Measurements from ENCODE around the gene NAV3.

DNA sequence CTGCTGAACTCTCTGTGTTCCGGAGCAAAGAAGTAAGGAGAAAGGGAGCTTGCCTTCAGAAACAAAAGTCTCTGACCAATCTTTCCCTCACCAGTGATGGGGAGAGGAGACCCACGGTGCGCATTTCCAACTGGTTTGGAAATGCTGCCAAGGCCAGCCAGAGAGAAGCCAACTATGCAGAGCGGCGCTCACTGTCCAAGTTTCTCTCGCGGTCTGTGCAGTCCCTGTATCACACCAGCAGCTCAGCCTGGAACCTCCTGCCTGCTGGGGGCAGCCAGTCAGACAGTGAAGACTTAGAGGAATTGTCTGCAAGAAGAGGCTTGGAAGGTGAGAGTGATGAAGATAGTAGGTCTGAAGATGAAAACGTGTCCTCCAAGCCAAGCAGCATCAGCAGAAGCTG is 206.2 kb downstream of the NAV3 start:
- TF ChIP-seq, protein P1, sequence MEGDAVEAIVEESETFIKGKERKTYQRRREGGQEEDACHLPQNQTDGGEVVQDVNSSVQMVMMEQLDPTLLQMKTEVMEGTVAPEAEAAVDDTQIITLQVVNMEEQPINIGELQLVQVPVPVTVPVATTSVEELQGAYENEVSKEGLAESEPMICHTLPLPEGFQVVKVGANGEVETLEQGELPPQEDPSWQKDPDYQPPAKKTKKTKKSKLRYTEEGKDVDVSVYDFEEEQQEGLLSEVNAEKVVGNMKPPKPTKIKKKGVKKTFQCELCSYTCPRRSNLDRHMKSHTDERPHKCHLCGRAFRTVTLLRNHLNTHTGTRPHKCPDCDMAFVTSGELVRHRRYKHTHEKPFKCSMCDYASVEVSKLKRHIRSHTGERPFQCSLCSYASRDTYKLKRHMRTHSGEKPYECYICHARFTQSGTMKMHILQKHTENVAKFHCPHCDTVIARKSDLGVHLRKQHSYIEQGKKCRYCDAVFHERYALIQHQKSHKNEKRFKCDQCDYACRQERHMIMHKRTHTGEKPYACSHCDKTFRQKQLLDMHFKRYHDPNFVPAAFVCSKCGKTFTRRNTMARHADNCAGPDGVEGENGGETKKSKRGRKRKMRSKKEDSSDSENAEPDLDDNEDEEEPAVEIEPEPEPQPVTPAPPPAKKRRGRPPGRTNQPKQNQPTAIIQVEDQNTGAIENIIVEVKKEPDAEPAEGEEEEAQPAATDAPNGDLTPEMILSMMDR (IDR thresholded peaks at IDR 0.05; ENCODE audit: low read depth, low read length): no peak
- no peak for TF ChIP-seq EZH2phosphoT487 (IDR thresholded peaks at IDR 0.05; ENCODE audit: low read depth)

All from OCI-LY3 (cell line).